ENCODE data around the gene MOGAT3.
A peak's percentile ranks its signal among the peaks of the same experiment; 100 is the strongest.

Gene MOGAT3

DNA sequence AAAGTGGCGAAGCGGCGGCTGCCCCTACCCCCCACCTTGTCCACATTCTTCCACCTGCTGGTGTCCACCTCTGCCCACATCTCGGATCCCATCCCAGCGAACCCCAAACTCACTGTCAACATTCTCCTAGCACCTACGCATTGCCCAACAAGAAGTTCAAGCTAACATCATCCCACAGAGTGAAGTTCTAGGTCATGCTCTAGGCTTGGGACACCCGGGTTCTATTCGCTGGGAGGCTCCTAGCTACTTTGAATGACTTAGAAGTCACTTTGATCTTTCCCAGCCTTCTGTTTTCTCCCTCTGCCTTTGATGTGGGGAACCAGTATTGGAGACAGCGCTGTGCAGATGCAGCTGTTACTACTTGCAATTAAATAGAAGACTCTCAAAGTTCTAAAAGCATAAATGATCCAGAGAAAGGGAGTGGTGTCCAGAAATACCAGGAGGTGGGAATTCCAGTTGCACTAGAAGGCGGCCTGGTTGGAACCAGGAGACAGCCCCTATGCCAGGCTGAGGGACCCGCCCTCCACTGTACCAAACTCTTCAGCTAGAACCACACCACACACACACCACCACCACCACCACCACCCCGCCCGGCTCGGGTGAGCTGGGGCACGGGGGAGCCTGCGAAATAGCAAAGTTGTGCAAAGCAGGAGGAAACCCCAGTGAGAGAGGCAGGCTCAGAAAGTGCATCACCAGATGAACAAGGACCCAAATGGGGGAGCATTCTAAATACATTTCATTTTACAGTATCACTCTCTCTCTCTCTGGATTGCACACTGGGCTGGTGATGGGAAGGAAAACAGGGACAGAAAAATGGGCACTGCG is 30.0 kb downstream of the MOGAT3 start:
- Histone ChIP-seq H3K4me1 (ENCODE audit: control insufficient read depth, insufficient read depth, low read length) (peaks cover 53% of the 10 kb centered on the region), H3K9ac (ENCODE audit: low read depth, low read length) (no peak overlapping the region), H3K27me3 (ENCODE audit: control insufficient read depth, insufficient read depth, low read length) (peaks cover 96% of the 10 kb centered on the region), H3K27ac (ENCODE audit: low read depth, low read length) (no peak overlapping the region), H3K9me3 (ENCODE audit: control insufficient read depth, insufficient read depth, low read length) (no peaks in the 10 kb centered on the region), H3K4me3 (ENCODE audit: low read depth, low read length) (peak overlapping the region; percentile 51; the same call in 1 of the 2 replicates), H3K36me3 (ENCODE audit: control insufficient read depth, insufficient read depth, low read length) (no peaks in the 10 kb centered on the region)

DNA sequence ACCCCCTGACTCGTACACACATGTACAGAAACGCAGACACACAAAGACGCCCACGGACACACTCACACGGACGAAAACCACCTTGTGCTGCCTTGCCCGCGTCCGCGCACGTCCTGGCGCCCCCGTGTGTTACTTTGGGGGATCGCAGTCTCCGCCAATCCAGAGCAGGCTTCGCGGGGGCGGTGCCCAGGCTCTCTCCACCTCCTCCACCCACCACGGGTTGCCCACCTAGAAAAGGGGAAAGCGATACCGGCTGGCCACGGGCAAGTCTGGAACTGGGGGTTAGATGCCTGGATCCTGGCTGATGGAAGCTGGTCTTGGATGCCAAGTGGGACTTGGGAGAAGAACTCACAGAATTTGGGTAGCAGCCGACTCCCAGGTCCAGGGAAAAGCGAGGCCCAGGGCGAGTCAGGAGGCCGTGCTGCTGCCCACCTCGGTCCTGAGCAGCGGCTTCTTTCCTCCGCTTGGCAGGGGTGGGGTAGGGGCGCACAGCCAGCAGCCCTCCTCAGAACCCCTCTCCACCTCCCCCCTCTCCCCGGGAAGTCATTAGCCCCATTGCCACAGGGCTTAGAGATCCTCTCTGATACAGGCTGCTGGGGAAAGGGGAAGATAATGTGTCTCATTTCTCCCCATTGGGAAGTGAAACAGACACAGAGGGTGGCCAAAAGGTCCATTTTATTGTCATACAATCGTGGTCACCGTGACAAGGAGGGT is 30.8 kb downstream of the MOGAT3 start:
- Histone ChIP-seq H3K9ac (ENCODE audit: low read depth, low read length) (no peak overlapping the region), H3K4me3 (ENCODE audit: low read depth, low read length) (peak overlapping the region; percentile 51), H3K9me3 (ENCODE audit: control insufficient read depth, insufficient read depth, low read length) (no peaks in the 10 kb centered on the region), H3K36me3 (ENCODE audit: control insufficient read depth, insufficient read depth, low read length) (no peaks in the 10 kb centered on the region), H3K4me1 (ENCODE audit: control insufficient read depth, insufficient read depth, low read length) (peaks cover 54% of the 10 kb centered on the region), H3K27ac (ENCODE audit: low read depth, low read length) (no peak overlapping the region), H3K27me3 (ENCODE audit: control insufficient read depth, insufficient read depth, low read length) (peaks cover 93% of the 10 kb centered on the region)

DNA sequence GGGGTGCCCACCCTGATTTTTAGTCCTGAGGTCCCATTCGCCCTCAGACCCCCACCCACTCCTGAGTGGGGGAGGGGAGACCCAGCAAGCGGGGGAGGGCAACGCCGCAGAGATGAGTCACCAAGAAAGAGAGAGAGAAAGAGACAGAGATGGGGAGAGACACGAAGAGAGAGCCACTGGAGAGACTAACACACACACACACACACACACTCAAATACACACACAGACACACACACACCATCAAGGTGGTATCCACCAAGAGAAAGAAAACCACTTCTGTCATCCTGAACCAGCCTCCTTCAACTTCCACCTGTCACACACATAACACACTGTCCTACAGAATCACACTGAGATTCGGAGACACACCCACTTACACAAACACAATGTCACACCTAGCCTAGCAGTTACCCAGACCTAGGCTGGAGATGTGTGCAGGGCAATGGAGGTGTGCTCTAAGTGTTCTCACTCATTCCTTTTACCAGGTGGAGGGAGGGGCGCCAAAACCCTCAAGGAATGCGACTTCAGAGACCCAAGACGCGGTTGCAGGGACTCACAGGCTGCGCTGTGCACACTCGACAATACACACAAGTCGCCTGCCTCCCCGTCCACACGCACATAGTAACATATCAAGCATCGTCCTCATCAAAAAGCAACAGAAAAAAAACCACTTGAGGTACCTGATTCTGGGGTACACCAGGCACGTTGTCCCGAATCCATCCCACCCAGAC is 31.6 kb downstream of the MOGAT3 start:
- Histone ChIP-seq H3K9ac (ENCODE audit: low read depth, low read length) (no peak overlapping the region), H3K4me3 (ENCODE audit: low read depth, low read length) (peak overlapping the region; percentile 51), H3K4me1 (ENCODE audit: control insufficient read depth, insufficient read depth, low read length) (peaks cover 60% of the 10 kb centered on the region)

DNA sequence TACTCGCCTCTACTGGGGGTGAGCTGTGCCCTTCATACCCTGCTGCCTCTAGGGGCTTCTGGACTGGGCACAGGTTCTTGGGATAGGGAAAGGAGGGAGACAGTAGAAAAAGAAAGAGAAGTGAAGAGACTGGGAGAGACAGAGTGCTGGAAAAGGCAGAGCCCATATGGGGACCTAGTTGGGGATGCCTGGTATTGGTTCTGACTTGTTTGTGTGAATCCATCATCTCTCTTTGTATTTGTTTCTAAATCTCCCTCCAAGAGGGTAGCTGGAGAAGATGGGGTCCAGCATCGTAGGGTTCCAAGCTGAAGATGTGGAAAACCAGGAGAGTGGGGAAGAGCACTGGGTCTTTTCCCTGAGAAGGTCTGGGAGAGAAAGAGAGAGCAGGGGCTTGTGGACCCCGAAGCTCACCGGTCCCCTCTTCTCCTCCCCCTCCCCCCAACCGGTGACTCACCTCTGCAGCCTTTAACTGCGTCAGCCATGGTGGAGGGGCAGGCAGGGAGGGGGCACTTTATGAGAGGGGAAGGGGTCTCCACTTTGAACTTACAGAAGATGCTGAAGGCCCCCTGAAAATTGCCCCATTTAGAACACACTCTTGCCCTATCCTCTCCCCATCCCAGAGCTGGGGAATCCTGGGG is 32.3 kb downstream of the MOGAT3 start:
- Histone ChIP-seq H3K4me1 (ENCODE audit: control insufficient read depth, insufficient read depth, low read length) (peaks cover 60% of the 10 kb centered on the region), H3K4me3 (ENCODE audit: low read depth, low read length) (peak overlapping the region; percentile 32), H3K36me3 (ENCODE audit: control insufficient read depth, insufficient read depth, low read length) (no peaks in the 10 kb centered on the region), H3K9ac (ENCODE audit: low read depth, low read length) (no peak overlapping the region), H3K27ac (ENCODE audit: low read depth, low read length) (peak overlapping the region; percentile 64), H3K27me3 (ENCODE audit: control insufficient read depth, insufficient read depth, low read length) (peaks cover 92% of the 10 kb centered on the region), H3K9me3 (ENCODE audit: control insufficient read depth, insufficient read depth, low read length) (no peaks in the 10 kb centered on the region)

More for the DNA sequence above, 31.6 kb downstream of the MOGAT3 start:
- Histone ChIP-seq H3K27ac (ENCODE audit: low read depth, low read length) (peak overlapping the region; percentile 64), H3K27me3 (ENCODE audit: control insufficient read depth, insufficient read depth, low read length) (peaks cover 93% of the 10 kb centered on the region), H3K9me3 (ENCODE audit: control insufficient read depth, insufficient read depth, low read length) (no peaks in the 10 kb centered on the region), H3K36me3 (ENCODE audit: control insufficient read depth, insufficient read depth, low read length) (no peaks in the 10 kb centered on the region)

GRCh38 chr7:101167645-101168411 is 33.0 kb downstream of the MOGAT3 start:
- peak overlapping the region; percentile 39 for H3K4me3 ChIP-seq (ENCODE audit: low read depth, low read length)
- peaks cover 57% of the 10 kb centered on the region for H3K4me1 ChIP-seq (ENCODE audit: control insufficient read depth, insufficient read depth, low read length)
- no peaks in the 10 kb centered on the region for H3K36me3 ChIP-seq (ENCODE audit: control insufficient read depth, insufficient read depth, low read length)
- peak overlapping the region; percentile 64 for H3K27ac ChIP-seq (ENCODE audit: low read depth, low read length)
- H3K9me3 ChIP-seq (ENCODE audit: control insufficient read depth, insufficient read depth, low read length), result no peaks in the 10 kb centered on the region
- H3K27me3 ChIP-seq (ENCODE audit: control insufficient read depth, insufficient read depth, low read length), result peaks cover 88% of the 10 kb centered on the region
- H3K9ac ChIP-seq (ENCODE audit: low read depth, low read length), result no peak overlapping the region

DNA sequence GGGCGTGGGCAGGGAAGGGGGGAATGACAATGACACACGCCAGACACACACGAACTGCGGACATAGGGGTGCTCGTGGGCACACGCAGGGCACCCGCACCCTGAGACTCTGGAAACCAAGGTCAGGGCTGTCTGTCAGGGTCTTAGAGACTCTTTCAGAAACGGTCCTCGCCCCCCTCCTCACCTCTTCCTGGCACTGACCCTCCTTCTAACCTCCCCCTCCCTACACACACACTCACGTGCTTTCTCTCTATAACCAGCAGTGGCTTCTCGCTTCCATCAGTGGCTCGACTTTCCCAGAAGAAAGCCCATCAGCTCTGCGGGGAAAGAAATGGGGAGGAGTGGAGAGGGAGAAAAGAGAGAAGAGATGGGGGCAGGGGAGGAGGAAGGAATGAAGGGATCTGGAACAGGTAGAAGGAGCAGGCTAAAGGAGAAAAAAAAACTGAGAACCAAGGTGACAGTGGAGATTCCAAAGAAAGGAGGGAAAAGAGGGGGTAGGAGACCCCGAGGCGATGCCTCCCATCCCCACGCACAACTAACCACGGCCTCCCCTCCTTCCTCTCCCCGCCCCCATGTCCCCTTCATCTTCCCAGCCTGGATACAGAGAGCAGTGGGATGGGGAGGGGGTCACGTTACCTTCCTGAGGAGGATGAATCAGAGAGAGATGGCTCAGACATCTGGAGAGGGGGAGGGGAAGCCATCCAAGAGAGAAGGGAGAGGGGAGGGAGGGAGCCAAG is 33.8 kb downstream of the MOGAT3 start:
- peak overlapping the region; percentile 52 for H3K4me3 ChIP-seq (ENCODE audit: low read depth, low read length)
- H3K9me3 ChIP-seq (ENCODE audit: control insufficient read depth, insufficient read depth, low read length), result no peaks in the 10 kb centered on the region
- no peaks in the 10 kb centered on the region for H3K36me3 ChIP-seq (ENCODE audit: control insufficient read depth, insufficient read depth, low read length)
- H3K9ac ChIP-seq (ENCODE audit: low read depth, low read length), result no peak overlapping the region
- H3K4me1 ChIP-seq (ENCODE audit: control insufficient read depth, insufficient read depth, low read length), result peaks cover 59% of the 10 kb centered on the region
- H3K27ac ChIP-seq (ENCODE audit: low read depth, low read length), result peak overlapping the region; percentile 80
- peaks cover 85% of the 10 kb centered on the region for H3K27me3 ChIP-seq (ENCODE audit: control insufficient read depth, insufficient read depth, low read length)

- peak overlapping the region; percentile 80 for H3K27ac ChIP-seq (ENCODE audit: low read depth, low read length)
- peaks cover 80% of the 10 kb centered on the region for H3K27me3 ChIP-seq (ENCODE audit: control insufficient read depth, insufficient read depth, low read length)
- peaks cover 59% of the 10 kb centered on the region for H3K4me1 ChIP-seq (ENCODE audit: control insufficient read depth, insufficient read depth, low read length)
- no peak overlapping the region for H3K9ac ChIP-seq (ENCODE audit: low read depth, low read length)
- no peaks in the 10 kb centered on the region for H3K36me3 ChIP-seq (ENCODE audit: control insufficient read depth, insufficient read depth, low read length)
- H3K9me3 ChIP-seq (ENCODE audit: control insufficient read depth, insufficient read depth, low read length), result no peaks in the 10 kb centered on the region
- H3K4me3 ChIP-seq (ENCODE audit: low read depth, low read length), result peak overlapping the region; percentile 52
Measured at GRCh38 chr7:101166648-101166908, 34.3 kb downstream of the MOGAT3 start.

DNA sequence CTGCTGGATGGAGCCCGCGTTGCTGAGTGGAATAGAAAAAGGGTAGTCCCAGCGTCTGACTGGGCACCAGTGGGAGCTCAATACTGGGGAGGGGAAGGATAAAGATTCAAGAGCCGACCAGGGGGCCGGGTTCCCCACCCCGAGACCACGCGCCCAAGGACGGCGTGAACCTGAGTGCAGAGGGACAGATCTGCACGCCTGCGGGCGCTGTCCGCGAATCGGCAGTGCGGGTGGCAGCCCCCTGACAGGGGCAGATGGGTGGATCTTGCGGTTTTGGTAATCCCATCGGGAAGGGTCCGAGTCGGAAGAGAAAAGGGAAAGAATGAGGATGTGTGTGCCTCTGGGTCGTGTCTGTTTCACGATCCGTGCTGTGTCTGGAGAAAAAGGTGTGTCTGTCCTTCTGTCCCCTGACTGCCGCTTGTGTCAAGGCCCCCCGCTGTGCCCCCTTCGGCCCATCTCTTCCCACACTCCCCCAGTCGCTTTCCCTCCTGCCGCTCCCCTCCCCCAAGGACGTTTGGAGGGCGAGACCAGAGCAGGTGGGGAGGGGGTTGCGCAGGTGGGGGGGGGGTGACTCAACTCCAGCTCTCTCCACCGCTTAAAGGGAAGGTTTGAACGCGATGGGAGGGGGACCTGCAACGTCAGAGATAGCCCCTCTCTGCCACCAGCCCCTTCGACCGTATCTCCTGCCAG is 34.7 kb downstream of the MOGAT3 start:
- H3K27me3 ChIP-seq (ENCODE audit: control insufficient read depth, insufficient read depth, low read length), result peaks cover 79% of the 10 kb centered on the region
- no peak overlapping the region for H3K9ac ChIP-seq (ENCODE audit: low read depth, low read length)
- peaks cover 59% of the 10 kb centered on the region for H3K4me1 ChIP-seq (ENCODE audit: control insufficient read depth, insufficient read depth, low read length)
- H3K4me3 ChIP-seq (ENCODE audit: low read depth, low read length), result peak overlapping the region; percentile 49
- no peaks in the 10 kb centered on the region for H3K36me3 ChIP-seq (ENCODE audit: control insufficient read depth, insufficient read depth, low read length)
- peak overlapping the region; percentile 80 for H3K27ac ChIP-seq (ENCODE audit: low read depth, low read length)
- no peaks in the 10 kb centered on the region for H3K9me3 ChIP-seq (ENCODE audit: control insufficient read depth, insufficient read depth, low read length)

DNA sequence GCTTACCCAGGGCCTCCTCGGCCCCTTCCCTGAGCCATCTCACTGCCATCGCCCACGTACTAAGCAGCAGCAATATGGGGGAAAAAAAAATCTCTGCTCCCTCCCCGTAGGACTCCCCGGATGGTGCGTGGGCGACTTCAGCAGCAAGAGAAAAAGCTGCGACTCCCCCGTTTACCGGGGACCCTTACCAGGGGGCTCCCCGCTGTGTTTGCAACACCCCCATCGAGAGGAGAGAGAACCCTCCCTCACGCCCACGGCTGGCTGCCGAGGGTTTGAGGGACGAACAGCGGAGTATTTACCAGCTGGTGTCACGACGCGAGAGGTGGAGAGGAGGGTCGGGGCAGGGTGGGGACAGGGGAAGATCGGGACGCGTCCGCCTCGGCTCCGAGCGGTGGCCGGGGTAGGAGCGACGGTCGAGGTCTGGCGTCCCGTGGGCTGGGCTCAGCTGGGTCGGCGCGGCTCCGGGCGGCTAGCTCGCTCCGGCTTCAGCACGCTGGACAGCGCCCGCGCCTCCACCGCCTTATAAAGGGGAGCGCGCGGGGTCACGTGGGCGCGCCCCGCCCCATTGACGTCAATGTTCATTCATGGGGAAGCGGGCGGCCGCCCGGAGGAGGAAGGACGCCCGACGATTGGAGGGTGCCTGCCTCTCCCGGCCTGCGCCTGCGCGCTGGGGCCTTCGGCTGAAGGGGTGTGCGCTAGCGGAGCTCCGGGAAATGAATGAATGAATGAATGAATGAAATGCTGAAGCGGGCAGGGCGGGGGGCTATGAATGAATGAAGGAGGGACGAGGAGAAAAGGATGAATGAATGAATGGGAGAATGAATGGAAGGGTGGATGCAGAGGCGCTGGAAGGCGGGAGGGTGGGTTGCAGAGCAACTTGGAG is 35.5 kb downstream of the MOGAT3 start, which contains the start of gene VGF:
VGF (minus strand) TSS at position 495 of the 883 bp plus-strand sequence. CDS start 726 bp downstream, outside the sequence.
- H3K9ac ChIP-seq (ENCODE audit: low read depth, low read length), result no peak within 1 kb of the TSS; the same call in 1 of the 2 replicates
- no peaks in the 10 kb centered on the region for H3K9me3 ChIP-seq (ENCODE audit: control insufficient read depth, insufficient read depth, low read length)
- peaks cover 59% of the 10 kb centered on the region for H3K4me1 ChIP-seq (ENCODE audit: control insufficient read depth, insufficient read depth, low read length)
- H3K36me3 ChIP-seq (ENCODE audit: control insufficient read depth, insufficient read depth, low read length), result no peaks in the 10 kb centered on the region
- H3K27ac ChIP-seq (ENCODE audit: low read depth, low read length), result peak within 1 kb of the TSS; percentile 88
- peaks cover 71% of the 10 kb centered on the region for H3K27me3 ChIP-seq (ENCODE audit: control insufficient read depth, insufficient read depth, low read length)
- H3K4me3 ChIP-seq (ENCODE audit: low read depth, low read length), result peak within 1 kb of the TSS; percentile 76

Data from HUES48 (cell line).